HuH-7 (cell line): ENCODE results near the gene SPPL2C.
"Not testable (repeated sequence)": the region's sequence is repeated elsewhere in the genome, so short reads cannot be mapped to it uniquely, and the experiment has no call there.

Source experiments
- DNase-seq: peaks from one replicate; pipeline ENCODE4 v3.0.0; 2011; ENCODE audit warnings: low spot score

SPPL2C gene

DNA sequence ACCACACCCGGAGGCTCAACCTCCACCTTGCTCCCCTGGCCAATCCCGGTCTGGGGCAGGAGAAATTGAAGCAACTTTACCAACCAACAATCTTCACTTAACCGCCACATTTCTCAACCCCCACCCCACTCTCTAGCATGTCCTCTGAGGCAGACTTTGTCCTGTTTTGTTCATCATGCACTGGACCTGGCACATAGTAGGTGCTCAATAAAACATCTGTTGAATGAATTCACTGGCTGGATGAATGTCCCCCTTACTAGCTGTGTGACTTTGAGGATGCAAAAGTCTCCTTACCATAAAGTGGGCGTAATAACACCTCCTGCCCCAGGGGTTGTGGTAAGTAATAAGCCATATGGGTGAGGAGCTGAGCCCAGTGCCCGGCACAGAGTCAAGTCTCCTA is 5.8 kb downstream of the SPPL2C start:
- no peak for DNase-seq

DNA sequence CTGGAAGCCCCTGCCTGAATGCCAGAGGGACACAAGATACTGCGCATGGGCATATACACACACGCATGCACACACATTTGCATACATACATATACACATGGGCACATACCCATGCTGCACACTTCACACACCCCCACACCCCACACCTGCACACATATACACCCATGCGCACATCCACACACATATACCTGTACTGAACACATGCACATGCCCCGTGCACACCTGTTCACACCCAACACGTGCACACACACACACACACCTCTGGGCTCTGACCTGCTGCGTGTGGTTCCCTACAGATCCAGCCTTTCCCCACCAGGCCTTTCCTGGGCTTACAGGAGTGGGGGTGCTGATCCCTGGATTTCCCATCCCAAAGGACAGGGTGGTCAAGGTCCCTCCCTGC is 6.3 kb downstream of the SPPL2C start:
- no peak for DNase-seq

DNA sequence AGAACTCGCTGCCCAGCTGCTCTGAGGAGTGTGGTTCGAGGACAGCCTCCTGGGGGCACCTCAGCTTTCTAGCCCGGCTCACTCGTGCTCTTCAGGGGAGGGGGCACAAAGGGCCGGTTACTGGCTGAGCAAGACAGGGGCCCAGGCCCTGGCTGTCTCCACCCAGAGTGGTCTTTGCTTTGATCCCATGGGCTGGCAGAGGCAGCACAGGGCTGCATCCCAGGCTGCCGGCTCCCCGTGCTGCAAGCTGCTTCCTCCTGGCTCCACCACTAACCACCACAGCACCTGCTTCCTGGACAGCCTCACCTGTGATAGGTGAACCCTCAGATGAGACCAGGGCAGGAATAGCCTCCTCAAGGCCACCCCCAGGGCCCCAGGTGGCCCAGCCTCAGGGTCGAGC is 6.8 kb downstream of the SPPL2C start:
- no peak for DNase-seq

DNA sequence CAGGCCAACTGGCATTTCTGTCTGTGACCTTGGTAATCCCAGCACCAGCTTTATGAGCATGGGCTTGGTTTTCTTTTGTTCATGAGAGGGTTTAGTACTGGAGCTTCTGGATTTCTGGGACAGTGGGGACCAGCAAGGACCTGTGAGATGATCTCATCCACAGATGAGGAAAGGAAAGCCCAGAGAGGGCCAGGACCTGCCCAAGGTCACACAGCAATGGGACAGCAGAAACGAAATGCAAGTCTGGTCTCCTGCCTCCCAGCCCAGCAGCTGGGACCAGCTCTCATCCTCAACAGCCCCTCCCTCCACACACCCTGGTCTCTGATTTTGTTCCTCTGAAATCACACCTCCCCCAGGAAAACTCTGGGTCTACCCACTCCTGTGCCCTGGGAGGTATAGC is 7.2 kb downstream of the SPPL2C start:
- no peak for DNase-seq

DNA sequence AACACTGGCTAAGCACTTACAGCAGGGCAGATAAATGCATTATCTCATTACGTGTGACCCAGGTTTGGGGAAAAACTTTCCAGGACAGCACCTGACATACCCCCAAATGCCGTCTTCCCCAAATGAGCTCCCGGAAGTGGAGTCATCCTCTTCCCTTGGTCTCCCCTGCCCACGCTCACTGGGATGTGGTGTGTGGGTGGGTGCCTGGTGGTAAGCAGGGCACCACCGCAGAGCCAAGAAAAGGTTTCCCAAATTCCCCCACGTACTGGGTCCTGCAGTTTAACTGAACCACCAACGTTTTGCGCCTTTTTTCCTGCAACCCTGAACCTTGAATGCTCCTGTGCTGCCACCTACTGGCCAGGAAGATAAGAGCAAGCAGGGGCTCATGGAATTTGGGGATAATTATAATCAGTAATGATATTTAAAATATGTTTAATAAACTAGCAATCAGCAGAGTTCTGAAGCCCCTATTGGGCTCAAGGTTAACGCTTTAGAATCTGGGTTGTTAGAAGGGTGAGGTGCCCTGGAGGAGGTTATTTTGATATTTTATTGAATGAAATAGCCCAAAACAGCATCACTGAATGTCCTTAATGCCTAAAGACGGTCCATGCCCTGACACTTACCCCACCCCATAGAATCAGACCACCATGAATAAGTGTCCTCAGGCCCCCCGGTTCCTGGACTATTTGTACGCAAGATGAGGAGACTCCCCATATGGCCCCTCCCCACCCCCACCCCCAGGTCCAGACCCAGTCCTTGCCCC is 8.0 kb downstream of the SPPL2C start:
- peak; percentile 75 for DNase-seq

DNA sequence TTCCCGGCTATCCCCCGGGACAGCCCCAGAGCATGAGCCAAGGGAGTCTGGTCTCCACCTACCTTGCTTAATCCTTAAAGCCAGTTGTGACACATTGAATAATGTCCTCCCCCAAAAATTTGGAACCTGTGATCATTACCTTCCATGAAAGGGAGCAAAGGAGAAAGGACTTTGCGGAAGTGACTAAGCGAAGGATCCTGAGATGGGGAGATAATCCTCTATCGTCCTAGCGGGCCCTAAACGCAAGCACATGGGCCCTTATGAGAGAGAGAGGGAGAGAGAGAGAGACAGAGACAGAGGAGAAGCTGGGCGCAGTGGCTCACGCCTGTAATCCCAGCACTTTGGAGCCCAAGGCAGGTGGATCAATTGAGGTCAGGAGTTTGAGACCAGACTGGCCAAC is 9.5 kb downstream of the SPPL2C start:
- DNase-seq: no peak

DNA sequence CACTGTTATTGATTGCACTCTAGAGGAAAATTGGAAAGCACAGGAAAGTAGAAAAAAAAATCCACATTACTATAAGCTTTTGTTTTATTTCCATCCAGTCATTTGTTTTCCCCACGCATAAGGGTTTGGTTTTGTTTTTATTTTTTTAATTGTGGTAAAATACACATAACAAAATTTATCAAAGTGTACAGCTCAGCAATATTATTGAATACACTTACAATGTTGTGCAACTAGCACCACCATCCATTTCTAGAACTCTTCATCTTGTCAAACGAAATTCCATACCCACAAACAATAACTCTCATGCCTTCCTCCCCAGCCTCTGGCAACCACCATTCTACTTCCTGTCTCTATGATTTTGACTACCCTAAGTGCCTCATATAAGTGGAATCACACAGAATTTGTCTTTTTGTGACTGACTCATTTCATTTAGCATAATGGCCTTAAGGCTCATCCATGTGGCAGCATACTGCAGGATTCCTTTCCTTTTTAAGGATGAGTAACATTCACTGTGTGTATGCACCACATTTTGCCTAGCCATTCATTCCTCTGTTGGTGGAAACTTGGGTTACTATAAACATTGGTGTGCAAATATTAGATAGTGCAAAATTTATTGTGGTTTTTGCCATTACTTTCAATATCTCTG is 11.1 kb downstream of the SPPL2C start:
- DNase-seq: no peak

DNA sequence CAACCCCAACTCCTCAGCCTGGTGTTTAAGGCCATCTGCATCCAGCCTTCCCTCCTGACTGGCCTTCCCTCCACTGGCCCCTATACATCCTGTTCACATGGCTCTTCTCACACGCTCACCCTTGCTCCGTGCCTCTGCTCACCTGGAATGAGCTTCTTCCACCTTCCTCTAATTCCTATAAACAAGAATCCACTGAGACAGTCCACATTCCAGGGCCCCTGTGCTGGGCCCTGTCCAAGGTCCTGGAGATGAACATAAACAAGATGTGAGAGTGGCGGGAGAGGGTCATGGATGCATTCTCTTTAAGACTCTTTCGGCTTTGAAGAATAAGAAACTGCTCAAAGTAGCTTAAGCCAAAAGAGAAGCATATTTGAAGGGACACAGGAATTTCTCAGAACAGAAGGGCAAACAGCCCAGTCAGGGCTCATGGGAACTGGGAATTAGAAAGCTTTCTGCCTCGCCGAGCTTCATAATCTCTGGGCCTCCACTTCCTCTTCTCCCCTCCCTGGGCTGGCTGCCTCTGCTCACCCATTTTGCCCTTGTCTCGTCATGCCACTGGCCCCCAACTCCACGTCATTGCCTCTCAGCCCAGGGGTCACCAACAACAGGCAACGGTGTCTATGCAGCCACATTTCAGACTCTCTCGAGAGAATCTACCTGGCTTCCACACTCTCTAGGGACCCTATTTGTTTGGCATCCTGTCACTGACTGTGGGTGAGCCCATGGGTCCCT is 13.5 kb downstream of the SPPL2C start:
- no peak for DNase-seq

DNA sequence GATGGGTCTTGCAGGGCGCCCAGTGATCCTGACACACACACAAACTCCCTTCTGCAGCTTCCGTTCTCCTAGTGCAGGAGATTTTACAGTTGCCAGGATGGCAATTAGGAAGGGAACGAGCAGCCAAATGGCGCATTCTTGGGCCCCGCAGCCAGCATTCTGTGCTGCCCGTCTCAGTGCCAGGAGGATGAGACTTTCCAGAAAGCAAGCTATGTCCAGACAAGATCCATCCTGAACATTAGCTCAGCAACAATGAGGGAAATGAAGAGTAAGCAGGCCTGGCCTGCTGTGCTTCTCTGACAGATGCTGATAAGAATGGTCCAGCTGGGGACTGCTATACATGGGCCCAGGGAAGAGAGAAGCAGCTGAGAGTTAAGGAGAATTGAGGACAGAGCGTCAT is 16.5 kb downstream of the SPPL2C start:
- DNase-seq: no peak

DNA sequence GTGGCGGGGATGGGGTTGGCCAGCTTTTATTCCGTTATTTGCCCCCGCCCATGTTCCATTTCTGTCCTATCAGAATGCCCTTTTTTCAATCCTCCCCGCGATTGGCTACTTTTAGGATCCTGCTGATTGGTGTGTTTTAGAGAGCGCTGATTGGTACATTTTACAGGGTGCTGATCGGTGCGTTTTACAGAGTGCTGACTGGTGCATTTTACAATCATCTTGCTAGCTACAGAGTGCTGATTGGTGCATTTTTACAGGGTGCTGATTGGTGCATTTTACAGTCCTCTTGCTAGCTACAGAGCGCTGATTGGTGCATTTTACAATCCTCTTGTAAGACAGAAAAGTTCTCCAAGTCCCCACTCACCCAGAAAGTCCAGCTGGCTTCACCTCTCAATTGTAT is 17.4 kb downstream of the SPPL2C start:
- not testable (repeated sequence) for DNase-seq

DNA sequence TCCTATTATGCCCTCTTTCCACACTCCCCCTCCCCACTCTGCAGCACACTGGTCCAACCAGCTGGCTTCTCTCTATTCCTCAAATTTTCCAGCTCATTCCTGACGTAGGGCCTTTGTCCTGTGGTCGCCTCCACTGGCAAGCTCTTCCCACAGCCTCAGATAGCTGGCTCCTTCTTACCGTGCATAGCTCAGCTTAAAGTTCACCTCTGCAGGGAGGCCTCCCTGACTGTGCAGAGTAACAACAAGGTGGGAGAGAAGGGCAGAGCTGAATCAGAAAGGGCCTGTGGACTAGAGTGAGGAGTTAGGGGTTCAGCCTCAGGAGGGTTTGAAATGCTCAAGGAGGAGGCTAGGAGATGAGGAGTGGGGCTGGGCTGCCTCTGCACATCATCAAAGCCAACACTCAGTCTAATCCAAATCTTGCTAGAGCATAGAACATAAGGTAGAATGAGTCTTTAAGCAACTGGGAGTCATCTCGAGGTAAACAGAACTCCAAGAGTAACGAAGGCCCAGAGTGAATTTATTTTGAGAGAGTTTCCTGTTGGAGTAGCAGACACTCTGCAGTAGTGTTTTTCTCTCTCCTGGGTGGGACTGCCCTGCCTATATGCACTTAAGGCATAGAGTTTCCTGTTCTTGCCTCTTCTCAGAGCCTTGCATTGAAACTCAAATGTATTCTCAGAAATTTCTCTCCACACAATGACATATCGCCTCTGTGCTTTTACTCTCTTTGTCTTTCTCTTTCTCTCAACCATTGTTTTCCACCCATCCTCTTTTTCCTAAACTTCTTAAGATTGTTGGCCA is 19.4 kb downstream of the SPPL2C start:
- no peak for DNase-seq

DNA sequence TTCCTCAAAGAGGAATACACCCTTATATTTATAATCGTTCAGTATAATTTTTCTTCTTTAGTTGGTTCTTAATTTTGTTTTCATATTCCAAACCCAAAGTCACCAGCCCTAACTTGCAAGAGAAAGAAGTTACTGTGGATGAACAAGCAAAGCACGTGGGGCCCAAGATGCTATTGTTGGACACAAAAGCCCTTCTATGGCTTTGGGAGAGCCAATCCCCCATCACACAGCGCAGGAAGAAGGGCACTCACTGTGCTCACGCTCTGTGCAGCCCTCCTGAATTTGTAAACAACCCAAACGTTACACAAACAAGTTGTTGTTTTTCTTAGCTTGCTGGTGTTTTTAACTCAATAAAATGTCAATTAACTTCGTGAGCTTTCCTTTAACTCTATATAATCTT is 22.5 kb downstream of the SPPL2C start:
- no peak for DNase-seq

DNA sequence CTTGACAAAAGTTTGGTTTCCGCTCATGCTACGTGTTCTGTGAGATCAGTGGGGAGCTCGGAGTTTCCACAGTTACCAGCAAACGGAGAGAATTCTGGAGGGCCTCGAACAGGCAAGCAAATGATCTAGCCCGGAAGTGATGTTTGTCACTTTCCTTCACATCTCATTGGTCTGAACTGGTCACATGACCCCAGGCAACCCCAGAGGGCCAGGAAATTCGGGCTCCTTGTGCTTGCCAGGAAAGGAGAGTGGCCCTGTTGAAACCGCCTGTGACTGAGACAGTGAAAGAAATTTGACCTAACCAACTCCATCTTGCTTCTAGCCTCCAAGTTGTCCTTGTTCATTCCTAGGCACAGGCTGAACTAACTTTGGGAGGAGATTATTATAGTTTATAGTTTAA is 23.0 kb downstream of the SPPL2C start:
- DNase-seq: no peak

DNA sequence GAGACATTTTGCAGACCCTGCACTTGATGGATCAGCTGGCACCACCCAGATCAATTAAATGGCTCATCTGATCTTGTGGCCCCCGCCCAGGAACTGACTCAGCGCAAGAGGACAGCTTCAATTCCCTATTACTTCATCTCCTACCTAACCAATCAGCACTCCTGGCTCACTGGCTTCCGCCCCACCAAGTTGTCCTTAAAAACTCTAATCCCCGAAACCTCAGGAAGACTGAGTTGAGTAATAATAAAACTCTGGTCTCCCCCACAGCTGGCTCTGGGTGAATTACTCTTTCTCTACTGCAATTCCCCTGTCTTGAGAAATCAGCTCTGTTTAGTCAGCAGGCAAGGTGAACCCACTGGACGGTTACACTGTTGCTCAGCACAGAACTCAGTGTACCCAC is 23.6 kb downstream of the SPPL2C start:
- DNase-seq: no peak

DNA sequence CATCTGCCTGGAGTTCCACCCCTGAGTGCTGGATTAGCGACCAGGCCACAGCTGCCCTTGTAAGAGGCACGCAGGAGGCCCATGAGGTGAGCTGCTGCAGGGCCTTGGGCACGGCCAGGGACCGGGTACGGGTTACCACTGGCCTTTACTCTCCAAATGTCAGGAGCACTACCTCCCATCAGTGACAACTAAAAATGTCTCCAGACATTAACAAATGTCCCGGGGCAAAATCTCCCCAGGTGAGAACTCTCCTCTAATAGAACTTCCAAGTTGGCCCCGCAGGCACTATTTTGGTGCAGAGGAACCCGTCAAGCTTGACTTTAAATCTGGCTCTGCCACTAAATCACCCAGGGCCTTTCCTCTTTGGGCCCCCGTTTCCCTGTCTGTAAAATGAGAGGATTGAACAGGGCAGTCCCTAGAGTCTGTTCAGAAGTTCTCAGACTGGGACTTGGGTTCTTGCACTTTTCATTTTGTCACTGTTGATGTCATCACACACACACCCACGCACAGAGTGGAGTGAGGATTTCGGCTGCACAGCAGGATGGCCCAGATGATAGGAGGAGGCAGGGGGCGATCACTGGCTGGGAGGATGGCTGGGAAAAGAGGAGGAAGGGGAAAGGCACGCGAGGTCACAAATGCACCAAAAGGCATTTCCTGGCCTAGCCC is 25.1 kb downstream of the SPPL2C start:
- DNase-seq: no peak

DNA sequence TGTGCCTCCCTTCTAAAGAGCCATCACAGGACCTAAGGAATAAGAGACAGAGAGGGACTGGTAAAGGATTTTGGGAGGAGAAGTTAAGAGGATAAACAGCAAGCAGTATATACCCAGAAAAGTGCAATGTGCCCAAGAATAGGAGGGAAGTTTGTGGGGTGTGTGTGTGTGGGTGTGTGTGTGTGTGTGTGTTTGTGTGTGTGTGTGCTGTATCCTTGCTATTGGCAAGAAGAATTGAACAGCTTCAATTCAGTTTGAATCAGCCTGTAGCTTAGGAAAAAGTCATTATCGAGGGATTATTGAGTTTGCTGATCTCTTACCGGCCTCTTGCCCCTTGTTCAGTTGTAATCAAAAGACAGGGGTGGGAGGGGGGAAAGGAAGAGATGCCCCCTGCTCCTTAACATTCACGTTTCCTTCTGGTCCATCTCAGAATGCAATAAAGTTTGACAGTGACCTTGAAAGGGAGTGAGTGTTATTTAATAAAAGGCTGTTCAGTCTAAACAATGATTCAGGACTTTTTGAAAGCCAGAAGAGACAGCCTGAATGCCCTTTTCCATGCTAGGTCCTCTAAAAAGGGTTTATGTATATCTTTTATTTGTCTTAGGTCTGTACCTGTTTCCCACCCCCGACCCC is 25.8 kb downstream of the SPPL2C start:
- no peak for DNase-seq

DNA sequence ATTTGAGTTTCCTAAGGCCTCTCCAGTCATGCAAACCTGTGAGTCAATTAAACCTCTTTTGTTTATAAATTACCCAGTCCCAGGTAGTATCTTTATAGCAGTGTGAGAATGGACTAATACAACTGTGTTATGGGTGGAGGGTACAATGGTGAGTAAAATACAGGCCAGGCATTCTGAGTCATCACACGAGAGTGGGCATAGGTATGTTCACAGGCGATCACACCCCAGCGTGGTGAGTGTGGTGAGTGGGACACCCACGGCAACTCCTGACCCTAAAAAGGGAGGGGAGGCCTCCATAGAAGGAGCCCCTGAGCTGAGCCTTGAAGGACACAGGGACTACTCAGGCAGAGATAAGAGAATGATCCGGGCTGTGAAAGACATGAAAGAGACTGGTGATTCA is 27.0 kb downstream of the SPPL2C start:
- no peak for DNase-seq

DNA sequence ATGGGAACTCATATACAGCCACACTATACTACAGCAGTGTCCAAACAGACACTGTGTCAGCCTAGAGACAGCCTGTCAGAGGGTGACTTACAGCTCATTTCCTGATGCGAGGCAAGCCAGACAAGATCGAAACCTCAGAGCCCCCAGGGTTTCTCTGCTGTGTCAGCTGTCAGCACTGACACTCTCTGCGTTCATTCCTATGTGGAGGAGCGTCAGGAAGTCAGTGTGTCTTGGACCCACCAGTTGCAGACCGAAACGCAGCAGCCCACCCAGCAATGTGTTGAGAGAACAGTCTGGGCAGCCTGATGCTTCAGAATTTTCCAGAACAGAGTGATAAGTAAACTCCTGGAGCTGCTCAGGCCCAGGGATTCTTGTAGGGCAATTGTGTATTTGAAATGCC is 29.0 kb downstream of the SPPL2C start:
- DNase-seq: no peak

DNA sequence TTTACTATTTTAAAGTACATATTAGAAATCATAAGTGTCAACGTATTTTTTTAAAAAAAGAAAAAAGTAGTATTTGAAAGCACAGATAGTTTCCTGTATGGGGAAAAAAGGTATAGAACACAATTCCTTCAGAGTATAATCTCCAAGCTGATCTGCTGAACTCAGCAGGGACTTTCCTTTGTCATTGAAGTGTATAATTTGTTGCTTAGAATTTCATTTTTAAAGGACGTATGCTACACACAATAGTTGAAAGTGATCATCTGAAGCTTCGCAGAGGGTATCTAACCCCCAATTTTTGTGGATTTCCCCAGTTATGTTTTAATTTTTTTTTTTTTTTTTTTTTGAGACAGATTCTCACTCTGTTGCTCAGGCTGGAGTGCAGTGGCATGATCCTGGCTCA is 29.5 kb downstream of the SPPL2C start:
- no peak for DNase-seq

DNA sequence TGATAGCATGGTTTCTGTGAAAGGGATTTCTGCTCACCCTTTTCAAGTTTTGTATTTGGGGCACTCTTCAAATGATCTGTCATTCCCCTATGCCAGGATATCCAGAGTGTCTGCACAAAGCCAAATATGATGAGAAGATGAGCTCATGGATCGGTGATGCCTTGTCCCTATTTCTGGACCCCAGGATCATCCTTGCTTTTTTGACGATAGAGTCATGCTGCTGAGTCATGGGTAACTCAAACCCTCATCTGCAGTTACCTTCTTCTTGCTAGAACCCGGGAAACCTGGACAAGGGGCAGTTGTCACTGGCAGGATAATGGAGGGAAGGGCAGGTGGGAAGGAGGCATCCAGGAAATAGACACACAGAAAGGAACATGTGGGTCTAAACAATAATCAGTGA is 31.9 kb downstream of the SPPL2C start:
- no peak for DNase-seq

DNA sequence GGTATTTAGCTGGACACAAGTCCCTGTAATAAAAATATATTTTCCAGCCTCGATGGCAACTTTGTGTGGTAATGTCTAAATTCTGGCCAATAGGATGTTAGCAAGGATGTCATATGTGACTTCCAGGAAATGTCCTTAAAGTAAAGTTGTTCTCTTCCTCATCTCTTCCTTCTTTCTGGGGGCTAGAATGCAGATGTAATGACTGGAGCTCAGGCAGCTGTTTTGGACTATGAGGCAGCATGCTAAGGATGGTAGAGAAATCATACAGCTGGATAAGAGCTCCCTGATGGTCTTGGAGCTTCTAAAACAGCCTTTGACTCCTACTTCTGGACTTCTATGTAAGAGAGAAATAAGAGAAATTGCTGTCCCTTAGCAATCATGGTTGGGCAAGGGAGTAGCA is 32.8 kb downstream of the SPPL2C start:
- no peak for DNase-seq

DNA sequence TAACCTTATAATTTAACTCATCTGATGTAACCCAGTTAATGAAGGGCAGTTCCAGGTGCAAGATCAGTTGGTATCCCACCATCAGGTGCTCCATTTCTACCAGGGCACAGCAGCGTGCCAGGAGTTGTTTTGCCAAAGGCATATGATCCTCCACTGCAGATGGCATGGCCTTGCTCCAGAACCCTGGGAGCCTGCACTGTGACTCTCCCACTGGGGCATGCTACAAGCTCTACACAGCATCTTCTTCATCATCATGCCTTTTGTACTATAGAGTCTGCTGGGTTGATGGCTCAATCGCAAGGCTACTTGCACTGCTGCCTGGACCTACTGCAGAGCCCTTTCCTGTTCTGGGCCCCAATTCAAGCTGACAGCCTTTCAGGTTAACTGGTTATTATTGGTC is 38.4 kb downstream of the SPPL2C start:
- DNase-seq: no peak
